Neuron (in vitro differentiated cells): ENCODE measurements around the gene AOC2.
A peak's percentile ranks its signal among the peaks of the same experiment; 100 is the strongest.

Source experiments
- H2AFZ ChIP-seq: one replicate; pipeline ENCODE4 v1.6.1; 2013; ENCODE audit warnings: low read depth, mild to moderate bottlenecking, inconsistent platforms, low read length, moderate library complexity
- H3K27me3 ChIP-seq: one replicate; pipeline ENCODE4 v1.6.1; 2013; ENCODE audit warnings: low read length; ENCODE audit not compliant: insufficient read depth
- H3K36me3 ChIP-seq: one replicate; pipeline ENCODE4 v1.6.1; 2013; ENCODE audit warnings: low read length; ENCODE audit not compliant: insufficient read depth
- H3K4me1 ChIP-seq: one replicate; pipeline ENCODE4 v1.6.1; 2013; ENCODE audit warnings: low read length; ENCODE audit not compliant: insufficient read depth
- H3K4me3 ChIP-seq: 2 replicates; pipeline ENCODE4 v1.5.1; 2013; ENCODE audit warnings: mild to moderate bottlenecking, low read length, moderate library complexity
- H3K9me3 ChIP-seq: one replicate; pipeline ENCODE4 v1.6.1; 2013; ENCODE audit warnings: low read length

Gene AOC2

GRCh38 chr17:42814633-42815399, 29.6 kb upstream of the AOC2 start:
- H3K9me3 ChIP-seq = no peaks in the 10 kb centered on the region
- peaks cover 75% of the 10 kb centered on the region for H3K36me3 ChIP-seq
- no peaks in the 10 kb centered on the region for H3K4me1 ChIP-seq

GRCh38 chr17:42817866-42818265, 26.5 kb upstream of the AOC2 start:
- Histone ChIP-seq H3K36me3 (peaks cover 72% of the 10 kb centered on the region), H3K4me1 (no peaks in the 10 kb centered on the region), H2AFZ (no peak overlapping the region), H3K27me3 (no peaks in the 10 kb centered on the region), H3K4me3 (no peak overlapping the region), H3K9me3 (no peaks in the 10 kb centered on the region)

More at GRCh38 chr17:42814633-42815399, 29.6 kb upstream of the AOC2 start:
- H2AFZ ChIP-seq = no peak overlapping the region
- no peaks in the 10 kb centered on the region for H3K27me3 ChIP-seq
- H3K4me3 ChIP-seq = no peak overlapping the region

- Histone ChIP-seq H3K4me1 (peaks cover under 1% of the 10 kb centered on the region), H3K27me3 (no peaks in the 10 kb centered on the region), H2AFZ (no peak overlapping the region), H3K36me3 (peaks cover 72% of the 10 kb centered on the region), H3K4me3 (no peak overlapping the region), H3K9me3 (no peaks in the 10 kb centered on the region)
These were observed 26.0 kb upstream of the AOC2 start for GRCh38 chr17:42818379-42818778.

DNA sequence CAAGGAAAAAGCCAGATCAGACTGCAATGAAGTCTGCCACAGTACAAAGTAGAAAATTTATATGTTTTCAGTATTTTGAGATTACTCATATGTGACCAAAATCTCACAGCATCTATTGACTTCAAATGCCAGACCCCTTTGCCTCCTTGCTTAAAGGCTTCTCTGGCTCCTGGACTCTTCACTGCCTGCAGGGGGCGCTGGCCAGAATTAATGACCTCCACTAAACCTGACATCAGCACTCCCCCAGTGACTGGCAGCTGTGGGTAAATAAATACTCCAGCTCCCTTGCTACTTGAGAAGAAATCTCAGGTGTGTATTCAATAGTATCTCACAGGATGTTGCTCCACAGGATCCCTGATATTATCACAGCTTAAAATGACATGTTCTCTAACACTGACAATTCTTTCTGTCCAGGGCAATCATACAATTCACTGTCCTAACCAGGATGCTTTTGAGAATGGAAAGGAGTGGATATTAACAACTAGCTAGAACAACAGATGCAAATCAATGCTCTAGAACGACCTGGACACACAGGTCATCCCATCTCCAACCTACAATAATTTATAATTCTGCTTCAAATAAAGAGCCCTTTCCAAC, 24.3 kb upstream of the AOC2 start:
- no peak overlapping the region for H2AFZ ChIP-seq
- H3K27me3 ChIP-seq = no peaks in the 10 kb centered on the region
- peaks cover 56% of the 10 kb centered on the region for H3K36me3 ChIP-seq
- no peaks in the 10 kb centered on the region for H3K9me3 ChIP-seq
- H3K4me1 ChIP-seq = peaks cover 3% of the 10 kb centered on the region
- no peak overlapping the region for H3K4me3 ChIP-seq

- no peak overlapping the region for H2AFZ ChIP-seq
- peaks cover 3% of the 10 kb centered on the region for H3K4me1 ChIP-seq
- no peak overlapping the region for H3K4me3 ChIP-seq
- H3K9me3 ChIP-seq = no peaks in the 10 kb centered on the region
- H3K27me3 ChIP-seq = no peaks in the 10 kb centered on the region
- peaks cover 47% of the 10 kb centered on the region for H3K36me3 ChIP-seq
These were observed 23.2 kb upstream of the AOC2 start for GRCh38 chr17:42821176-42821575.

- Histone ChIP-seq H3K27me3 (no peaks in the 10 kb centered on the region), H2AFZ (no peak overlapping the region), H3K9me3 (no peaks in the 10 kb centered on the region), H3K4me1 (peaks cover 10% of the 10 kb centered on the region), H3K4me3 (no peak overlapping the region), H3K36me3 (no peaks in the 10 kb centered on the region)
These were observed 16.9 kb upstream of the AOC2 start for GRCh38 chr17:42827472-42827871.

- Histone ChIP-seq H3K9me3 (no peaks in the 10 kb centered on the region), H3K36me3 (peaks cover 15% of the 10 kb centered on the region), H3K27me3 (no peaks in the 10 kb centered on the region), H3K4me1 (peaks cover 17% of the 10 kb centered on the region), H3K4me3 (no peak overlapping the region), H2AFZ (no peak overlapping the region)
These were observed 13.4 kb upstream of the AOC2 start for GRCh38 chr17:42830971-42831370.

DNA sequence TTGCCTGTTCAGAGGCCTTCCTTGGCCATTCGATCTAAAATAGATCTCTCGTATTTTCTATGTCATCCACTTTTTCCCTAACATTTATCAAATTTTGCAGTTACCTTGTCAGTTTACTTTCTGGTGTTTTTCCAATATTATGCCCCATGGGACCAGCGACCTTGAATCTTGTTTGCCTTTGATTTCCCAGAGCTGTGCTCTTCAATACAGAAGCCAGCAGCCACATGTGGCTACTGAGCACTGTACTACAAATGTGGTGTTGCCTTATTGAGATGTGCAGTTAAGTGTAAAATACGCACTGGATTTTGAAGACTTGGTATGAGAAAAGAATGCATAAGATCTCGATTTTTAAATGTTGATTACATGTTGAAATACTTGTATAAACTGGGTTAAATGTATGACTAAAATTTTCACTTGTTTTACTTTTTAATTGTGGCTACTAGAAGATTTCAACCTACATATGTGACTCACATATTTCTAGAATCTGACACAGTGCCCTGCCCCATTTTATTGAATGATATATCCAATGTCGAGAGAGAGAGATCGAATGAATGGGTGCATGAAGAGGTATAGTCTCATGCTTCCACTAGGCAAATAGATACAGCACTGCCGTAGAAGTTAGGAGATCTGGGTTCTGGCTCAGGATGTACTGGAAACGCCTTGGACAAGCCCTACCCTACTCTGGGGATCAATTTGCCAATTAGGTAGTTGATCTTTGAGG, 12.0 kb upstream of the AOC2 start:
- Histone ChIP-seq H3K9me3 (no peaks in the 10 kb centered on the region), H3K27me3 (no peaks in the 10 kb centered on the region), H3K36me3 (peaks cover 26% of the 10 kb centered on the region), H3K4me3 (peak overlapping the region; percentile 65), H3K4me1 (peaks cover 17% of the 10 kb centered on the region), H2AFZ (peak overlapping the region; percentile 69)

- Histone ChIP-seq H3K27me3 (no peaks in the 10 kb centered on the region), H2AFZ (peak within 1 kb of the TSS; percentile 69)
These were observed 11.2 kb upstream of the AOC2 start, which contains the start of gene PSME3 for GRCh38 chr17:42832934-42833766. Gene PSME3, plus strand, starts transcription at chr17:42833397. Its CDS starts 235 bp downstream, at chr17:42833632.

DNA sequence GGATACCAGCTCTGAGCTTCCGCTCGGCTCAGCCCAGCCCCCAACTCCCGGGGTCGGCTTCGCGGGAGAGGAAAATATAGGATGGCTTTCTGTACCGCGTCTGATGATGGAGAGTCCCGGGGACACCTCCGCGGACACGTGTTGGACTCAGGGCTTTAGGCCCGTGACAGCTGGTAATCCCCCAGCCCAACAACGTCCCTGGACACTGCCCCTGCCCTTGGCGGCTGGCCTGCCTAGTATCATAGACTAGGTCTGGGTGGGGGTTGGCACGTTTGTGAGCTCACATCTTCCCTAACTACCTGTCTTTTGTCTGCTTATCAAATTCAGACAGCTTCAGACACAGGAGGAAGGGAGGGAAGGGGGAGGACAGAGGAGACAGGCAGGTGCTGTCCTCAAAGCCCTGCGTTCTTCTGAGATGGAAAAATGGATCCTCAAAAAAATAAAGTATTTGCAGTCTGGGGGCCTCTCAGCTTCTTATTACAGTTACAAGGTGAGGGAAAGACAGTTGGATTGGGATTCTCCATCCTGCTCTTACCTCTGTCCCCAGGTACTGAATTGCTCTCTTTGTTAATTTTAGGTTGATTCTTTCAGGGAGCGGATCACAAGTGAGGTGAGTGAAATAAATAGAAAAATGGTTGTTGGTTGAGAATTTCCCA, 10.5 kb upstream of the AOC2 start:
- H3K4me3 ChIP-seq = peak overlapping the region; percentile 65
- peaks cover 17% of the 10 kb centered on the region for H3K4me1 ChIP-seq
- H2AFZ ChIP-seq = peak overlapping the region; percentile 69
- peaks cover 41% of the 10 kb centered on the region for H3K36me3 ChIP-seq
- no peaks in the 10 kb centered on the region for H3K9me3 ChIP-seq
- no peaks in the 10 kb centered on the region for H3K27me3 ChIP-seq

More at GRCh38 chr17:42832934-42833766, 11.2 kb upstream of the AOC2 start, which contains the start of gene PSME3:
- Histone ChIP-seq H3K9me3 (no peaks in the 10 kb centered on the region), H3K4me3 (peak within 1 kb of the TSS; percentile 65), H3K36me3 (peaks cover 33% of the 10 kb centered on the region), H3K4me1 (peaks cover 17% of the 10 kb centered on the region)

DNA sequence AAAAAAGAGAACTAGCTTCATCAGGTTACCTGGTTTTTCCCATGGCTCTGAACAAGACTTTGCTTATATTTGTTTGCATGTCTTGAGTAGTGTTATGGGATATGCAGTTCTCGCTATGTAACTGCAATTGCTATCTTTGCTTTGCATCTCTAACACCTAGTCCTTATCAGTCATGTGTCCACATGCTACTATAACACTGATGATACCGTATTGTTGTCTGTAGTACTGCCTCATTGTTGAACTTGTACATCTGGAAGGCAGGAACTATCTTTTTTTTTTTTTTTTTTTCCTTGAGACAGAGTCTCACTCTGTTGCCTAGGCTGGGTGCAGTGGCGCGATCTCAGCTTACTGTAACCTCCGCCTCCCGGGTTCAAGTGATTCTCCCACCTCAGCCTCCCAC, 8.6 kb upstream of the AOC2 start:
- no peaks in the 10 kb centered on the region for H3K9me3 ChIP-seq
- no peak overlapping the region for H2AFZ ChIP-seq
- H3K4me1 ChIP-seq = peaks cover 17% of the 10 kb centered on the region
- no peaks in the 10 kb centered on the region for H3K27me3 ChIP-seq
- no peak overlapping the region for H3K4me3 ChIP-seq
- peaks cover 52% of the 10 kb centered on the region for H3K36me3 ChIP-seq

DNA sequence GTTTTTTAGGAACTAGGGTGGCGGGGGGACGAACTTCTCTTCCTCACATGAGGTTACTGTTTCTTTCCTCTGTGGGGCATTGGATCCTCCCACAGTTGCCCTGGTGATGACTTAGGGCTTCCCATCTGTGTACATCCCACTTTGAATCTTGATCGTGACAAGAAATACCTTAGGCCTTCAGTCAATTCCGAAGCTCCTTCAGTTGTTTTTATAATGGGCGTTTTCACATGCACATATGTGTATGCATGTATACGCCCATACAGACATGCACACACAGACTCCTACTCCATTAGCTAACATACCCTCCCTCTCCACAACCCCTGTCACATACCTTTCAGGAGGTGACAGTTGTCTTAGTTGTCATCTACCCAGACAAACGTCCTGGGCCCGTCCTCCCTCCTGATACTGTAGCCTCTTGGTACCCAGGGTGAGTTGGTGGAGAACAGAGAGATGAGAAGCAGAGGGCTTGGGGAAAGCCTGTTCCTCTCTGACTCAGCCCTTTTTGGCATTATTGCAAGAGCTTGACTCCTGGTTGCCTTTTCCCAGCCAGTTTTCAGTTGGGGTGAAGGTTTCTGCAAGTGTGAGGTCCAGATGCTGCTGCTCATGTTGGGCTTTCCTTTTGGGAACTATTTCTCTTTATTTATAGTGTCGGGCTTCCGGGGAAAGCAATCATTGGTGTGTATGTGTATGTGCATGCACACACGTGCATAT, 2.2 kb upstream of the AOC2 start:
- no peak overlapping the region for H2AFZ ChIP-seq
- peaks cover 73% of the 10 kb centered on the region for H3K36me3 ChIP-seq
- no peak overlapping the region for H3K4me3 ChIP-seq
- H3K27me3 ChIP-seq = no peaks in the 10 kb centered on the region
- H3K4me1 ChIP-seq = no peaks in the 10 kb centered on the region
- H3K9me3 ChIP-seq = no peaks in the 10 kb centered on the region
